Upper lobe of right lung (tissue), 1 donor: ENCODE data around the gene PRSS27. TPM values are rescaled to one million over a fixed set of nuclear protein-coding genes. Genes with fewer than 3 reads are reported as not detected.

Source experiments
- ATAC-seq: fragments of 200-7000 bp; cut with Tn5 transposase; one replicate; pipeline ENCODE4 v1.9.1; 2020; ENCODE audit warnings: mild to moderate bottlenecking, moderate library complexity
- DNase-seq: peaks from one replicate; pipeline ENCODE4 v3.0.0-alpha.2; 2020
- H3K27ac ChIP-seq: fragments of 200-600 bp; one replicate; pipeline ENCODE4 v1.8.0; 2022
- H3K27me3 ChIP-seq: fragments of 200-600 bp; one replicate; pipeline ENCODE4 v1.8.0; 2022; ENCODE audit warnings: mild to moderate bottlenecking
- H3K36me3 ChIP-seq: fragments of 200-600 bp; one replicate; pipeline ENCODE4 v1.8.0; 2022
- H3K4me1 ChIP-seq: fragments of 200-600 bp; one replicate; pipeline ENCODE4 v1.8.0; 2022
- H3K4me3 ChIP-seq: fragments of 200-600 bp; one replicate; pipeline ENCODE4 v1.8.0; 2022; ENCODE audit warnings: mild to moderate bottlenecking
- H3K9me3 ChIP-seq: fragments of 200-600 bp; one replicate; pipeline ENCODE4 v1.8.0; 2022
- intact Hi-C: fragments of 100-400 bp; cut with DNase I; formaldehyde crosslinking; loops from one replicate; pipeline ENCODE4 v1.11.0; 2022
- total RNA-seq: library from RNA; stranded (reverse); fragmentation: NEBNext Ultra II Directional; extraction: Animal tissue kit (Norgen Biotek cat#: 25700); gene quantifications from one replicate; pipeline ENCODE4 v1.2.1, GENCODE V29; 2021
- TF ChIP-seq, protein P1 (sequence below): fragments of 200-600 bp; IDR thresholded peaks from one replicate; pipeline ENCODE4 v1.8.0; 2022; ENCODE audit warnings: antibody characterized with exemption
- donor health status: DM: no; HTN: yes; CAD: no; lungs with severe emphysema.

The PRSS27 gene
- total RNA-seq, 1 donor from 2014 or later = 0.81 TPM

DNA sequence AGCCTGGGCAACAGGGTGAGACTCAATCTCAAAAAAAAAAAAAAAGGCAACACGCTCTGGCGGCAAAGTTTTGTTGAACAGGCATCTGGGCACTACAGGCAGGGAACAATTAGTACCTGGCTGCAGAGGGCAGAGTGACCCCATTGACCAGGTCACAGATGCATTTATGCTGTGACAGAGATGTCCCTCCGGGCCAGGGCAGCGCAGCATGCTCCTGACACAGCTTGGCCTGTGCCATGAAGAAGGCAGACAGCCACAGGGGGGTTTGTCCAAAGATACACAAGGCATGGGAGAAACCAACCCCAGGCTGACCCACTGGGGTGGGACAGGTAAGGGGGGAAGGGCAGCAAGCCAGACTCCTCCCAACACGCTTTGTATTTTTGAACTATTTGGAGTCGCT, 24.7 kb upstream of the PRSS27 start:
- DNase-seq (no peak), ATAC-seq (no peak)
- no peaks in the 10 kb centered on the region for H3K9me3 ChIP-seq
- no peaks in the 10 kb centered on the region for H3K4me1 ChIP-seq
- no peaks in the 10 kb centered on the region for H3K36me3 ChIP-seq
- H3K27me3 ChIP-seq = no peaks in the 10 kb centered on the region
- TF ChIP-seq, protein P1, sequence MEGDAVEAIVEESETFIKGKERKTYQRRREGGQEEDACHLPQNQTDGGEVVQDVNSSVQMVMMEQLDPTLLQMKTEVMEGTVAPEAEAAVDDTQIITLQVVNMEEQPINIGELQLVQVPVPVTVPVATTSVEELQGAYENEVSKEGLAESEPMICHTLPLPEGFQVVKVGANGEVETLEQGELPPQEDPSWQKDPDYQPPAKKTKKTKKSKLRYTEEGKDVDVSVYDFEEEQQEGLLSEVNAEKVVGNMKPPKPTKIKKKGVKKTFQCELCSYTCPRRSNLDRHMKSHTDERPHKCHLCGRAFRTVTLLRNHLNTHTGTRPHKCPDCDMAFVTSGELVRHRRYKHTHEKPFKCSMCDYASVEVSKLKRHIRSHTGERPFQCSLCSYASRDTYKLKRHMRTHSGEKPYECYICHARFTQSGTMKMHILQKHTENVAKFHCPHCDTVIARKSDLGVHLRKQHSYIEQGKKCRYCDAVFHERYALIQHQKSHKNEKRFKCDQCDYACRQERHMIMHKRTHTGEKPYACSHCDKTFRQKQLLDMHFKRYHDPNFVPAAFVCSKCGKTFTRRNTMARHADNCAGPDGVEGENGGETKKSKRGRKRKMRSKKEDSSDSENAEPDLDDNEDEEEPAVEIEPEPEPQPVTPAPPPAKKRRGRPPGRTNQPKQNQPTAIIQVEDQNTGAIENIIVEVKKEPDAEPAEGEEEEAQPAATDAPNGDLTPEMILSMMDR = no peak
- H3K27ac ChIP-seq = no peak overlapping the region
- no peak overlapping the region for H3K4me3 ChIP-seq
- intact Hi-C loops = no loop called here

DNA sequence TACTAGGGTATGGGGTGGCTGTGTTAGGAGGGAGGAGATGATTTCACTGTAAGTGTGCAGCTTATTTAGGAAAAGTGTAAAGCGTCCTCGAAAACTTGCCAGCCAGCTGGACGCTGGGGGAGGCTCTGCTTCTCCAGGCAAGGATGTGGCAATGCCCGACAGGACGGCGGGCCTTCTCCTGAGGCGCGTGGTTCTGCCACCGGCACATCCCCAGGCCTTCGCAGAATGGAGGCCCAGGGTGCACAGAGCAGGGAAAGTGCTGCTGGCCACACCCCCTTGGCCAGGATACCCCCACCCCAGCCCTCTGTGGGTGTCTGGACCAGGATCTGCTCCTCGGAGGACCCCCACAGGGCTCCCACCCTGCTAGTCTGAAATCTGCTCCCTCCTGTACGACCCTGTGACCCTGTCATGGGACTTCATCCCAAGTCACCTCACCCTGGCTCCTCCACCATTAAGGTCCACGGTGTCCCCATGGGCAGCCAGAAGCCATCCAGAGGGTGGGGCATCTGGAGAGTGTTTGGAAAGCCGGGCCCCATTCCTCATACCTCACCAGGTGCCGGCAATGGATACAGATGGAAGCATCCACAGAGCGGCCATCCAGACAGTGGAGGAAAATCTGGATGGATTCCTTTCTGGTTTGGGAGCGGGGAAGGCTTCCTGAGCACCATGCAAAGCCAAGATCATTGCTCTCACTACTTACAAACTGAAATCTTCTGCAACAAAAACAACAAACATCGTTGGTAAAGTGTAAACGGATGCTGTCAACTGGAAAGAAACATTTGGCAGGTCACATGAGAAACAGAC, 23.2 kb upstream of the PRSS27 start:
- no peak overlapping the region for H3K27ac ChIP-seq
- ATAC-seq (no peak), DNase-seq (no peak)
- H3K27me3 ChIP-seq = no peaks in the 10 kb centered on the region
- intact Hi-C loops = no loop called here
- TF ChIP-seq, protein P1 = no peak
- H3K4me1 ChIP-seq = no peaks in the 10 kb centered on the region
- H3K4me3 ChIP-seq = no peak overlapping the region
- H3K36me3 ChIP-seq = no peaks in the 10 kb centered on the region
- no peaks in the 10 kb centered on the region for H3K9me3 ChIP-seq

DNA sequence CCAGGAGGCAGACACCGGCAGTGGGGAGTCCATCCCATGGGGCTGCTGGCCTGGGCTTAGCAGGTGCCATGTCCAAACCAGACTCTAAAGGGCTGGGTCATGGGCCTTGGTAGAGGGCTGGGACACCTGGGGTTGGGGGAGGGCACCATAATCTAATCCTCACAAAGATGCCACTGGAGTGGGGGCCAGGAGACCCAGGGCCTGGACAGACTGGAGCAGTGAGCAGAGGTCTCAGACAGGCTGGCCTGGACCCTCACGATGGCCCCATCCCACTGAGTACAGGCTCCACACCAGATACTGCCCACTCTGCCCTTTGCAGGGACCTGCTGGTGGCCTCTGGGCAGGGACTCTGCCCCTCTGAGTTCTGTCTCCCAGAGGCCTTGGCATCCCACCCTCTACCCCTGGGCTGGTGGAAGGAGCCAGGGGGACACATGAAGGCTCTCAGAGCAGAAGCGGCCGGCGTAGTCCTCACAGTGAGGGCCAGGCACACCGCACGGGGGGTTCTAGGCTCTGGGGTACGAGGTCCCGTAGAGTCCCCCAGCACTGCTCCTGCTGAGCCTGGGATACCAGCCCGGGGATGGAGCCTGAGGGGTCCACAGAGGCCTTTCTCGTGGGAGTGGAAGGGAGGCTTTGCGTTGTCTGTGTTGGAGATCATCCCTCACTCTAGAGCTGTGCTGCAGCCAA, 22.4 kb upstream of the PRSS27 start:
- Histone ChIP-seq H3K4me3 (no peak overlapping the region), H3K36me3 (no peaks in the 10 kb centered on the region), H3K27ac (no peak overlapping the region), H3K9me3 (no peaks in the 10 kb centered on the region), H3K27me3 (no peaks in the 10 kb centered on the region), H3K4me1 (no peaks in the 10 kb centered on the region)
- intact Hi-C loops = no loop called here
- ATAC-seq (no peak), DNase-seq (no peak)
- TF ChIP-seq, protein P1 = no peak

DNA sequence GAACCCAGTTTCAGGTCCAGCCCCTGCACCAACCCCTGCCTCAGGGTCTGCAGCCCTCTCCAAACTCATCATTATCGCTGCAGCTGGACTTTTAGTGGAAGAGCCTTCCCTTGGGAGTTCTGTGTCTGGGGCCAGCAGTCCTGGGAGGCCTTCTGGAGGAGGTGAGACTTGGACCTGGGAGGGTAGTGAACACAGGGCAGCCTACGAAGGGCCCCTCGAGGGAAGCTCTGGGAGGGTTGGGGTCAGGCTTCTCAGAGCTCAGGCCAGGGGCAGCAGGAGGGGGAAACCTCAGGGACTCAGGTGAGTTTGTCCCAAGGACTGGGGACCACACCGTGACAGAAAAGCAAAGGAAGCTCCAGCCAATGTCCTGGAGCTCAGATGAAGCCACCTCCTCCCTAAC, 21.1 kb upstream of the PRSS27 start:
- H3K36me3 ChIP-seq = no peaks in the 10 kb centered on the region
- TF ChIP-seq, protein P1 = no peak
- no peaks in the 10 kb centered on the region for H3K27me3 ChIP-seq
- no peaks in the 10 kb centered on the region for H3K9me3 ChIP-seq
- intact Hi-C loops = no loop called here
- H3K27ac ChIP-seq = no peak overlapping the region
- no peak for ATAC-seq
- no peak for DNase-seq
- no peaks in the 10 kb centered on the region for H3K4me1 ChIP-seq
- no peak overlapping the region for H3K4me3 ChIP-seq

DNA sequence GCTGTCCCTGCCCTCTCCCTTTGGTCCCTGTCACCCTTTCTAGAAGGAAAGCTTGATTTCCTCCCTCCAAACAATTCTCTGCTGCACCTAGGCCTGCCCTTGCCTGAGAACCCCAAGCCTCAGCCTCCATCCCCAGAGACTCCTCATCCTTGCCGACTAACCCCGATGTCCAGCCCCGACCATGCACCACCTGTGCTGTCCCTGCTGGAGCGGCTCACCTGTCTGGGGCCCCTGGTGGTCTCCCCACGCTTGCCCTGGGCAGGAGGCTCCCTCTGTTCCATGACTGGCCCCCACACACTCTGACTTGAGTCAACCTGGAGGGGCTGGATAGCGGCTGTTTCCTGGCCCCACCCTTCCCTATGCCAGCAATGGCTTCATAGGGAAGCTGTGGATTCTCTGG, 20.5 kb upstream of the PRSS27 start:
- no peaks in the 10 kb centered on the region for H3K27me3 ChIP-seq
- TF ChIP-seq, protein P1 = no peak
- intact Hi-C loops = no loop called here
- DNase-seq = no peak
- ATAC-seq = no peak
- no peaks in the 10 kb centered on the region for H3K4me1 ChIP-seq
- no peak overlapping the region for H3K27ac ChIP-seq
- H3K36me3 ChIP-seq = no peaks in the 10 kb centered on the region
- H3K4me3 ChIP-seq = no peak overlapping the region
- no peaks in the 10 kb centered on the region for H3K9me3 ChIP-seq
